ENCODE measurements around the gene OBSCN. TPM values are rescaled to one million over a fixed set of nuclear protein-coding genes. Genes with fewer than 3 reads are reported as not detected.

Gene OBSCN
- total and polyA plus RNA-seq, 5 donors from 2014 or later: 0.13 to 57.1 (median 1.1) TPM

DNA sequence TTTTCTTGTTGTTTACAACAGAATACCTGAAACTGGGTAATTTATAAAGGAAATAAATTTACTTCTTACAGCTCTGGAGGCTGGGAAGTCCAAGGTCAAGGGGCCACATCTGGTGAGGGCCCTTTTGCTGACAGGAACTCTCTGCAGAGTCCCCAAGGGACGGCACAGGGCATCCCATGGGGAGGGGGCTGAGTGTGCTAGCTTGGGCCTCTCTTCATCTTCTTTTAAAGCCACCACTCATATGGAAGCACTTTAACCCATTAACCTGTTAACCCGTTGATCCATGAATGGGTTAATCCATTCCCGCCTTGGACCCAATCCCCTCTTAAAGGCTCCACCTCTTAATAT lies 76.3 kb downstream of the OBSCN start:
- Mint-ChIP-seq H3K27me3 (no peaks in the 10 kb centered on the region), H3K27ac (no peak overlapping the region), H3K4me3 (no peak overlapping the region), H3K9me3 (peaks cover 0 to 1% (median 0%) of the 10 kb centered on the region in 7 donors), H3K4me1 (peaks cover 0 to 2% (median 0%) of the 10 kb centered on the region in 4 donors), H3K36me3 (peaks cover 9% of the 10 kb centered on the region)
- no peaks in the 10 kb centered on the region for H3K36me3 ChIP-seq (ENCODE audit: control insufficient read depth, insufficient read depth, low read length)
- no peak overlapping the region for H3K4me3 ChIP-seq (ENCODE audit: low read depth, low read length)
- H3K9me3 ChIP-seq (ENCODE audit: control insufficient read depth in 2 of 2, low read length in 2 of 2): no peaks in the 10 kb centered on the region
- no peaks in the 10 kb centered on the region for H3K4me1 ChIP-seq (ENCODE audit: control insufficient read depth, insufficient read depth, low read length, poor library complexity, severe bottlenecking)
- H3K27me3 ChIP-seq (ENCODE audit: control insufficient read depth, insufficient read depth, low read length): no peaks in the 10 kb centered on the region
- ATAC-seq (ENCODE audit: low read depth in 2 of 2): no peak
- no peak for DNase-seq
- H3K27ac ChIP-seq (ENCODE audit: insufficient read depth, low read length, poor library complexity, severe bottlenecking): no peak overlapping the region

DNA sequence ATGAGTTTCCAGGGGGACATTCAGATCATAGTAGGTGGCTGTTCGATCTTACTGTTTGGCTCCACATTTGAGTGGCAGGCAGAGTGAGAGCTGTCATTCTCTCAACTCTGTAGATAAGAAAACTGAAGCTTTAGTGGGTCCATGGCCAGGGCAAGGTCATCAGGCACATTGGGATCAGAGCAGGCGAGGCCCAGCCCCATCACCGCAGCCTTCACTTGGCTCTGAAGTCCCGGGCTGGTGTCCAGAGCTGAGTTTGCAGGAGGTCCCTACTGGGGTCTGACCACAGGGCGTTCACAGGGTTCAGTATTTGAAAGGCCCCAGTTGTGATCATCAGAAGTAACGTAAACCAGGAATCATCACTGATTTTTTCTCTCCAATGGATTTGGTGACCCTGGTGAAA lies 76.7 kb downstream of the OBSCN start:
- Mint-ChIP-seq H3K27ac (no peak overlapping the region), H3K9me3 (peaks cover 0 to 1% (median 0%) of the 10 kb centered on the region in 7 donors)

DNA sequence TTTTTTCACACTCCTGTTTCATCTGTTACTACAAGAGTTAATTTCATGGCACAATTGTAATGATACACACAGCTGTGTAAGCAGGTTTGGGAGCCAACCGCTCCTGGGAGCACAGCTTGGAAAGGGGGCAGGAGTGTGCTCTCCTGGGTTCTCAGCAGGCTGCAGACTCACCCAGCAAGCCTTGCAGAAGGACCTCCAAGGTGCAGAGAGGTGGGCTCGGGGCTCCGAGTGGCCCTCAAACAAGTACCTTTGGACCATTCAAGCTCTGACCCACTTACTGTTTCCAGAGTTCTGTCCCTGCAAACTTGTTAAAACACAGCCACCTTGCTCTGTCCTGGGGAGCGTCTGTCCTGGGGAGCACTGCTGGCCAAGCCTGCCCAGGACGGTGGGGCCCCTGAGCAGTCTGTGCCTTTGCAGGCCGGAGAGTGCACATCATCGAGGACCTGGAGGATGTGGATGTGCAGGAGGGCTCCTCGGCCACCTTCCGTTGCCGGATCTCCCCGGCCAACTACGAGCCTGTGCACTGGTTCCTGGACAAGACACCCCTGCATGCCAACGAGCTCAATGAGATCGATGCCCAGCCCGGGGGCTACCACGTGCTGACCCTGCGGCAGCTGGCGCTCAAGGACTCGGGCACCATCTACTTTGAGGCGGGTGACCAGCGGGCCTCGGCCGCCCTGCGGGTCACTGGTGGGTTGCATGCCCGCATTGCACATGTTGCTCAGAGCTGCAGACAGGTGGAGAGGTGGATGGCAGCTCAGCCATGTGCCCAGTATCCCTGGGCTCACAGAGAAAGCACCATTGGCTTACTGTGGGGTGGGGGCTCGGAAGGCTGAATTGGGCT lies 78.0 kb downstream of the OBSCN start:
- H3K27me3 Mint-ChIP-seq: no peaks in the 10 kb centered on the region
- DNase-seq (no peak), ATAC-seq (ENCODE audit: low read depth in 2 of 2) (no peak)
- Histone ChIP-seq H3K4me1 (ENCODE audit: control insufficient read depth, insufficient read depth, low read length, poor library complexity, severe bottlenecking) (no peaks in the 10 kb centered on the region), H3K27me3 (ENCODE audit: control insufficient read depth, insufficient read depth, low read length) (no peaks in the 10 kb centered on the region), H3K27ac (ENCODE audit: insufficient read depth, low read length, poor library complexity, severe bottlenecking) (no peak overlapping the region), H3K9me3 (ENCODE audit: control insufficient read depth in 2 of 2, low read length in 2 of 2) (no peaks in the 10 kb centered on the region), H3K4me3 (ENCODE audit: low read depth, low read length) (no peak overlapping the region), H3K36me3 (ENCODE audit: control insufficient read depth, insufficient read depth, low read length) (no peaks in the 10 kb centered on the region)
- H3K27ac Mint-ChIP-seq: no peak overlapping the region
- H3K4me3 Mint-ChIP-seq: no peak overlapping the region
- H3K4me1 Mint-ChIP-seq: peaks cover 0 to 2% (median 0%) of the 10 kb centered on the region in 4 donors
- H3K36me3 Mint-ChIP-seq: peaks cover 9% of the 10 kb centered on the region
- H3K9me3 Mint-ChIP-seq: peaks cover 0 to 1% (median 0%) of the 10 kb centered on the region in 7 donors

More for the DNA sequence above, 76.7 kb downstream of the OBSCN start:
- H3K4me3 Mint-ChIP-seq: no peak overlapping the region
- DNase-seq: no peak
- H3K4me1 ChIP-seq (ENCODE audit: control insufficient read depth, insufficient read depth, low read length, poor library complexity, severe bottlenecking): no peaks in the 10 kb centered on the region
- no peaks in the 10 kb centered on the region for H3K36me3 ChIP-seq (ENCODE audit: control insufficient read depth, insufficient read depth, low read length)
- H3K4me3 ChIP-seq (ENCODE audit: low read depth, low read length): no peak overlapping the region
- peaks cover 9% of the 10 kb centered on the region for H3K36me3 Mint-ChIP-seq
- no peak overlapping the region for H3K27ac ChIP-seq (ENCODE audit: insufficient read depth, low read length, poor library complexity, severe bottlenecking)
- no peaks in the 10 kb centered on the region for H3K9me3 ChIP-seq (ENCODE audit: control insufficient read depth in 2 of 2, low read length in 2 of 2)
- no peak for ATAC-seq (ENCODE audit: low read depth in 2 of 2)
- peaks cover 0 to 2% (median 0%) of the 10 kb centered on the region in 4 donors for H3K4me1 Mint-ChIP-seq
- H3K27me3 Mint-ChIP-seq: no peaks in the 10 kb centered on the region
- no peaks in the 10 kb centered on the region for H3K27me3 ChIP-seq (ENCODE audit: control insufficient read depth, insufficient read depth, low read length)

DNA sequence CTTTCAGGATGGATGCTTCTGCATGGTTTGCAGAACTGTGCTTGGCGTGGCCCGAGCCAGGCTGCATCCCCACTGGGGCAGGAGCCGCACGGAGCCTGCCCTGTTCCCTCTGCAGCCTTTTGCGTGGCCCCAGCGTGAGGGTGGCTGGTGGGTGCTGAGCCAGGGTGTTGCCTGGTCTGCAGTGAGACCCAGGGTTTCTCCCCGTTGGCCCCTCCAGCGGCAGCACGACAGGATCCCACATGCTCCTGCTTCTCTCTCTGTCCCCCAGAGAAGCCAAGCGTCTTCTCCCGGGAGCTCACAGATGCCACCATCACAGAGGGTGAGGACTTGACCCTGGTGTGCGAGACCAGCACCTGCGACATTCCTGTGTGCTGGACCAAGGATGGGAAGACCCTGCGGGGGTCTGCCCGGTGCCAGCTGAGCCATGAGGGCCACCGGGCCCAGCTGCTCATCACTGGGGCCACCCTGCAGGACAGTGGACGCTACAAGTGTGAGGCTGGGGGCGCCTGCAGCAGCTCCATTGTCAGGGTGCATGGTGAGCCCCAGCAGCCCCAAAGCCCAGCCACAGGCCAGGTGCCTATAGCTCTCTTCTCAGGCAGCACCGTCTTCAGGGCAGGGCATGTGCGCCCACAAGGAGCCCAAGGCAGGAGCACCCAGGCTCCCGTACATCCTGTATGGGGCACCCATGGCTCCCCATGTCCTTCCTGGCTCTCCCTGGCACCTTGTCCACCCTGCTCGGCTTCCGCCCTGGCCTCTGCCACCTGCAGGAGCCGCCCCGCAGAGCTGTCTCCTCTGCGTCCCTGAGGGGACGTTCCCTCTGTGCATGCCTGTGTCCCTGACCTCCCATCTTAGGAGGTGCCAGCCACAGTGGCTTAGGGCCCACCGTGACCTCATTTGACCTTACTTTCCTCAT lies 78.9 kb downstream of the OBSCN start:
- Histone ChIP-seq H3K27ac (ENCODE audit: insufficient read depth, low read length, poor library complexity, severe bottlenecking) (no peak overlapping the region), H3K36me3 (ENCODE audit: control insufficient read depth, insufficient read depth, low read length) (no peaks in the 10 kb centered on the region), H3K4me1 (ENCODE audit: control insufficient read depth, insufficient read depth, low read length, poor library complexity, severe bottlenecking) (no peaks in the 10 kb centered on the region), H3K4me3 (ENCODE audit: low read depth, low read length) (no peak overlapping the region), H3K9me3 (ENCODE audit: control insufficient read depth in 2 of 2, low read length in 2 of 2) (no peaks in the 10 kb centered on the region), H3K27me3 (ENCODE audit: control insufficient read depth, insufficient read depth, low read length) (no peaks in the 10 kb centered on the region)
- DNase-seq (no peak), ATAC-seq (ENCODE audit: low read depth in 2 of 2) (no peak)
- Mint-ChIP-seq H3K4me1 (peaks cover 0 to 2% (median 0%) of the 10 kb centered on the region in 4 donors), H3K9me3 (peaks cover 0 to 1% (median 0%) of the 10 kb centered on the region in 7 donors), H3K27me3 (no peaks in the 10 kb centered on the region), H3K36me3 (peaks cover 9% of the 10 kb centered on the region), H3K4me3 (no peak overlapping the region), H3K27ac (no peak overlapping the region)

DNA sequence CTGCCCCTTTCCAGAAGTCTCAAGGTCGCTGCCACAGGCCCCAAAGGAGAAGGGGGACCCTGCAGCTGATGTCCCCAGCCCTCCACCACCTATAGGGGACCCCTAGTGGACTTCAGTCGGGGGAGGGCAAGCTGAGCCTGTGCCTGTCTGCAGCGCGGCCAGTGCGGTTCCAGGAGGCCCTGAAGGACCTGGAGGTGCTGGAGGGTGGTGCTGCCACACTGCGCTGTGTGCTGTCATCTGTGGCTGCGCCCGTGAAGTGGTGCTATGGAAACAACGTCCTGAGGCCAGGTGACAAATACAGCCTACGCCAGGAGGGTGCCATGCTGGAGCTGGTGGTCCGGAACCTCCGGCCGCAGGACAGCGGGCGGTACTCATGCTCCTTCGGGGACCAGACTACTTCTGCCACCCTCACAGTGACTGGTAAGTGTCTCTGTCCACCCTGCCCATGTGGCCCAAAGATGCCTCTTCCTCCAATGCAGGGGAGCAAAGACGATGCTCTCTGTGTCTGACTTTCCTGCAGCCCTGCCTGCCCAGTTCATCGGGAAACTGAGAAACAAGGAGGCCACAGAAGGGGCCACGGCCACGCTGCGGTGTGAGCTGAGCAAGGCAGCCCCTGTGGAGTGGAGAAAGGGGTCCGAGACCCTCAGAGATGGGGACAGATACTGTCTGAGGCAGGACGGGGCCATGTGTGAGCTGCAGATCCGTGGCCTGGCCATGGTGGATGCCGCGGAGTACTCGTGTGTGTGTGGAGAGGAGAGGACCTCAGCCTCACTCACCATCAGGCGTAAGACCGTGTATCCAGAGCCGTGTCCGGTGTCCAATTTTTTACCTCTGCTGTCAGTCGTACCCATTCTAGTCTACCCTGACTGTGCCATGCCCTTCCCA lies 79.9 kb downstream of the OBSCN start:
- DNase-seq (no peak), ATAC-seq (ENCODE audit: low read depth in 2 of 2) (no peak)
- no peaks in the 10 kb centered on the region for H3K9me3 ChIP-seq (ENCODE audit: control insufficient read depth in 2 of 2, low read length in 2 of 2)
- H3K27me3 ChIP-seq (ENCODE audit: control insufficient read depth, insufficient read depth, low read length): no peaks in the 10 kb centered on the region
- peaks cover 14% of the 10 kb centered on the region for H3K36me3 Mint-ChIP-seq
- H3K9me3 Mint-ChIP-seq: peaks cover 0 to 2% (median 0%) of the 10 kb centered on the region in 7 donors
- H3K4me3 Mint-ChIP-seq: no peak overlapping the region
- H3K36me3 ChIP-seq (ENCODE audit: control insufficient read depth, insufficient read depth, low read length): no peaks in the 10 kb centered on the region
- no peak overlapping the region for H3K27ac Mint-ChIP-seq
- no peaks in the 10 kb centered on the region for H3K4me1 ChIP-seq (ENCODE audit: control insufficient read depth, insufficient read depth, low read length, poor library complexity, severe bottlenecking)
- no peaks in the 10 kb centered on the region for H3K27me3 Mint-ChIP-seq
- no peak overlapping the region for H3K27ac ChIP-seq (ENCODE audit: insufficient read depth, low read length, poor library complexity, severe bottlenecking)
- H3K4me3 ChIP-seq (ENCODE audit: low read depth, low read length): no peak overlapping the region
- H3K4me1 Mint-ChIP-seq: peaks cover 0 to 2% (median 0%) of the 10 kb centered on the region in 4 donors

DNA sequence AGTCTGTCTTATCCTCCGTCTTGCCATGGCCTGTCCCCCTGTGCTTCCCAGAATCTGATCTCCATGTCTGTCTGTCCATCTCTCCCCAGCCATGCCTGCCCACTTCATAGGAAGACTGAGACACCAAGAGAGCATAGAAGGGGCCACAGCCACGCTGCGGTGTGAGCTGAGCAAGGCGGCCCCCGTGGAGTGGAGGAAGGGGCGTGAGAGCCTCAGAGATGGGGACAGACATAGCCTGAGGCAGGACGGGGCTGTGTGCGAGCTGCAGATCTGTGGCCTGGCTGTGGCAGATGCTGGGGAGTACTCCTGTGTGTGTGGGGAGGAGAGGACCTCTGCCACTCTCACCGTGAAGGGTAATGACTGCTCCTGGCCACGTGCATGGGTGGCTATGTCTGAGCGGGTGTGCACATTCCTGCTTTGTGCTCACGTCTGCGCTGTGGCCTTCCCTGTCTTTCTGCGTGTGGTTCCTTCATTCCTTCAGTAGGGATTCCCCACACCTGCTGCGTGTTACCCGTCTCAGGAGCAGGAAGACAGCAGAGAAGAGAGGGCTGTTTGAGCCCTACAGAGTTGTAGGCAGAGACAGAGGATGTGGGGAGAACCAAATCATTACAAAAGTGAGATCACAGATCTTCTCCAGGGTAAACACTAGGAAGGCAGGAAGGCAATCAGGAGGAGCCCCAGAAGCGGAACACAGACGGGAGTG lies 80.8 kb downstream of the OBSCN start:
- Mint-ChIP-seq H3K4me3 (no peak overlapping the region), H3K27me3 (no peaks in the 10 kb centered on the region), H3K36me3 (peaks cover 19% of the 10 kb centered on the region), H3K27ac (no peak overlapping the region), H3K9me3 (peaks cover 0 to 2% (median 0%) of the 10 kb centered on the region in 7 donors), H3K4me1 (peaks cover 0 to 2% (median 0%) of the 10 kb centered on the region in 4 donors)
- Histone ChIP-seq H3K36me3 (ENCODE audit: control insufficient read depth, insufficient read depth, low read length) (no peaks in the 10 kb centered on the region), H3K27ac (ENCODE audit: insufficient read depth, low read length, poor library complexity, severe bottlenecking) (no peak overlapping the region), H3K4me3 (ENCODE audit: low read depth, low read length) (no peak overlapping the region), H3K27me3 (ENCODE audit: control insufficient read depth, insufficient read depth, low read length) (no peaks in the 10 kb centered on the region), H3K9me3 (ENCODE audit: control insufficient read depth in 2 of 2, low read length in 2 of 2) (no peaks in the 10 kb centered on the region), H3K4me1 (ENCODE audit: control insufficient read depth, insufficient read depth, low read length, poor library complexity, severe bottlenecking) (no peaks in the 10 kb centered on the region)
- no peak for ATAC-seq (ENCODE audit: low read depth in 2 of 2)
- no peak for DNase-seq

Data from CD4-positive, CD25-positive, alpha-beta regulatory T cell (primary cell).